Activated T-cell treated with anti-CD3 and anti-CD28 coated beads, Interleukin-2, amount 50 U/mL, for 1 hour (primary cell): ENCODE results near the gene PRR14L.
A peak's percentile ranks its signal among the peaks of the same experiment; 100 is the strongest.
"Not testable (repeated sequence)": the region's sequence is repeated elsewhere in the genome, so short reads cannot be mapped to it uniquely, and the experiment has no call there.

ENCODE experiments used
- DNase-seq: peaks from one replicate; pipeline ENCODE4 v3.0.0-alpha.2; 2020

Gene PRR14L

DNA sequence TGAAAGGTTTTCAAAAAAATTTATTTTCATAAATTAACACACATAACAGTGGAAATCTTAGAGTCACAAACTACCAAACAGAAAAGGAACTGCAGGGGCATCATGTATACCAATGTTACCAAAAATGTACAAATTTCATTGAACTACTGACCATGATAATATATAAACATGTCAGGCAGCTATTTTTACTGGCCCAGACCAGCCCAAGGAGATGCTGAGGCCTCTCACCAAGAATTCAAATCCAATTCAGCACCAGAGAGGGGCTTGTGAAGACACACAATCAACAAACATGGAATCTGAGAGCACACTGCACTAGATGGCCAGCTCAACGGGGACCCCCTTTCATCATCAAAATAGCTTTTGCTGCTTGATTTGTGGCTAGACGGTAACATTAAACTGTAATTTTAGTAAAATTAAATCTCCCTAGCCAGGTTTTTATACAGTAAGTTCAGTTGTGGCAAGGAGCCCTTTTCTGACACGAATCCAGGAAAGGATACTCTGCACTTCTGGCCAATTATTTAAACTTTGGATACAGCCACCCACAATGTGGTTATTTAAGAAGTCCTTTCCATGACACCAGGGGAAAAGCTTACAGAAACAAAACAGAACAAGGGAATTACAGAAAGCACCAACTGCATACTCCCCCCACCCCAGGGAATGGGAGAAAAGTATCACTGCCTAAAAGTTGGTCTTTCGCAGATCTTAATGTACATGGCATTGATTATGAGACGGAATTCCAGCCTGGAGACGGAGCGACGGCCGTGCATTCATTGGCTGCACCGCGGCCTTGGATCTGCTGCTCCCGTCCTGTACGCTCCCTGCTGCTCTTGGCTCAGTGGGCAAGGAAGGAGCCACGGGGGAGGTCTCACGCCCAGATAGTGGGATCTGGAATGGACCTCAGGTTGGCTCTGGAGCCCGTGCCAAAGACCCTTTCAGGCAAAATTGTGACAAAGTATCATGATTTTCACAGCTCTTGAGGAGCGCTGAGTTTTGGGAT is 68.3 kb downstream of the PRR14L start:
- DNase-seq, result no peak

DNA sequence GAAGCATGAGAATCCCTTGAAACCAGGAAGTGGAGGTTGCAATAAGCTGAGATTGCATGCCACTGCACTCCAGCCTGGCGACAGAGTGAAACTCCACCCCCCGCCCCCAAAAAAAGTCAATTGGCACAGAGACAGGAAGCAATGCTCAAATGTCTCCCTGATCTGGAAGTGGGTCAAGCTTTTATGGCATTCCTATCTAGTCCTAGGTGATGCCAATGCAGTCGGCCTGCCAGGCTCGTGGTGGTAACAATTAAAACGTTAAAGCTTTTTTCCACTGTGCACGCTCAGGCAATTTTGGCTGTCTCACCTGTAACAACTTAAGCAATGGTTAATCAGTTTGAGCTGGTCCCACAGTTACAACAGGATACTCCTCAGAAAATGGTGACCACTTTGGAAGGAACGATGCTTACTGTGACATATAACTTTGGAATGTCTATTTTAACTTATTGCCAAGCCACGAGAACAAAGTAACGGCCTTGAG is 69.0 kb downstream of the PRR14L start:
- no peak for DNase-seq

DNA sequence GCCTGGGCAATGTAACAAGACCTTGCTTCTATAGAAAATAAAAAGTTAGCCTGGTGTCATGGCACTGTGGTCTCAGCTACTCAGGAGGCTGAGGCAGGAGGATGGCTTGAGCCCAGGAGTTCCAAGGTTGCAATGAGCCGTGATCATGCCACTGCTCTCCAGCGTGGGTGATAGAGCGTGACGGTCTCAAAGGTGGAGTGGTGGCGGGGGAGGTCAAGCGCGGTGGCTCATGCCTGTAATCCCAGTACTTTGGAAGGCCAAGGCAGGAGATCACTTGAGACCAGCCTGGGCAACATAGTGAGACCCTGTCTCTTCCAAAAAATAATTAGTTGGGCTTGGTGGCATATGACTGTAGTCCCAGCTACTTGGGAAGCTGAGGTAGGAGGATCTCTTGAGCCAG is 71.2 kb downstream of the PRR14L start:
- no peak for DNase-seq

DNA sequence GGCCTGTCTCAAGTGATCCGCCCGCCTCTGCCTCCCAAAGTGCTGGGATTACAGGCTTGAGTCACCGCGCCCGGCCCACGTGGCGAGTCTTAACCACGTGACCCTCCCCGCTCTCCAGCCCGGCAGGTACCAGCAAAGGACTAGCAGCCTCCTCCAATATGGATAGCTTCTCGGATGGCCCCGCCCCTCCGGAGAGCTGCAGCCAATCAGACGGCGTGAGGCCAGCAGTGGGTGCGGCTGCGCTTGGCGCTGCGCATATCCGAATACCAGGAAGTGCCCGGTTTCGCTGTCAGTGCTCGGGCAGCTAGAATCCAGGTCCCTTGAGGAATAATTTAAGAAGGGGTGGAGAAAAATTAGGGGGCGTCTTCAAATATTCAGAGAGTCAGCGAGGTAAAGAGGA is 73.2 kb downstream of the PRR14L start:
- DNase-seq, result peak; percentile 92

- DNase-seq, result not testable (repeated sequence)
These were observed 75.7 kb downstream of the PRR14L start for GRCh38 chr22:31674219-31674618.

DNA sequence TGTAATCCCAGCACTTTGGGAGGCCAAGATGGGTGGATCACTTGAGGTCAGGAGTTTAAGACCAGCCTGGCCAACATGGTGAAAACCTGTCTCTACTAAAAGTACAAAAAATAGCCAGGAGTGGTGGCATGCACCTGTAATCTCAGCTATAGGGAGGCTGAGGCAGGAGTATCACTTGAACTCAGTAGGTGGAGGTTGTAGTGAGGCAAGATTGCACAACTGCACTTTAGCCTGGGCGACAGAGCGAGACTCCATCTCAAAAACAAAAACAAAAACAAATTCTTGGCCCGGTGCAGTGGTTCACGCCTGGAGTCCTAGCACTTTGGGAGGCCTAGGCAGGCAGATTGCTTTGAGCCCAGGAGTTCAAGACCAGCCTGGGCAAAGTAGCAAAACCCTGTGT is 81.1 kb downstream of the PRR14L start:
- DNase-seq, result not testable (repeated sequence)

GRCh38 chr22:31662668-31663037 is 87.3 kb downstream of the PRR14L start:
- DNase-seq, result no peak

DNA sequence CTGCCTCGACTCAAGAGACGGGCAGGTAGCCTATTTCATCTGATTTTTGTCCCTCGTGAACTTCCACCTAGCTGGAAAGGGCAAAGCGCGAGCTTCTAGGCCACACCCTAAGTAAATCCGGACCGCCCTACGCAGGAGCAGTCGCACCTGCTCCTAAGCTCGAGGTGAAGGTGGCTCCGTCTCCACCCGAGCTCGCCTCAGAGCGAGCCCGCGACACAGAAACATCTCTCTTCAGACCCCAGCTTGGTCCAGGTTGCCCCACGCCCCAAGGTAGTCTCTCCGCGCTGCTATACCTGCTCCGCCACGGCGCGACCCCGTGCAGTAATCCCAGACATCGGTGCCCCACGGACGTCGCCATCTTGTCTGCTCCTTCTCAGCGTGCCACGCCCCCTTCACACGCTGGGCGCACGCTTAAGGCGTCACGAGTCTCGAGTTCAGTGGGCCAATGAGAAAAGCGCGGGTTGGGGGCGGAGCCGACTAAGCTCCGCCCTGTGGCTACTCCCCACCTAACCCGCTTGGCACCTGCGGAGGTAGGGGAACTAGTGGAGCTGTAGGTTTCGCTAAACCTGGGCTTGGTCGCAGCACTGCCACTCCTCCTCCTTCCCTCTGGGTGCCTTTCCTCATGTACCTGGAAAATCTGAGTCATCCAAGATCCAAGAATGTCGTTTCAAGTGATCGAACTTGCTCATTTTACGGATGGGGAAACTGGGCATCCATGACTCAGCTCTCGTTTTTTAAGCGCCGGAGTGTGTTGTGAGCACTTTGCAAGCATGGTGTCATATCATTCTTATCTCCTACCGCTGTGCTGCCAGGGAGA is 87.9 kb downstream of the PRR14L start, which contains the start of gene PISD:
Gene PISD, minus strand, starts transcription at position 365 of the 817 bp plus-strand sequence. Its CDS starts 7 bp downstream, at position 358.
- peak; percentile 98 for DNase-seq

DNA sequence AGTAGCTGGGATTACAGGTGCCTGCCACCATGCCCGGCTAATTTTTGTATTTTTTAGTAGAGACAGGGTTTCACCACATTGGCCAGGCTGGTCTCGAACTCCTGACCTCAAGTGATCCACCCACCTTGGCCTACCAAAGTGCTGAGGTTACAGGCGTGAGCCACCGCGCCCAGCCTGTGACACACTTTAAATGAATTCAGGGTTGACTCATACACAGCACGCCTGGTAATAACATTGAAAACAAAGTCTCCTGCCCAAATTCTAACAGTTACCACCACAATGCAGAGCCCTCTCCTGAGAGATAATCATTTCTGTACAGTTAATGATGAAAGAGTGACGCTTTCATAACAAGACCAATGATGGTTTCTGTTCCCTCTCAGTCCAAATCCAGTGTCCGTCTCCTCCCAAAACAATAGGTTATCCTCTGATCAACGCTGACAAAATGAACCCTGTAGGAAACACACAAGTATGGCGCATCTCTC is 89.0 kb downstream of the PRR14L start:
- DNase-seq, result not testable (repeated sequence)

- DNase-seq, result no peak
These were observed 90.7 kb downstream of the PRR14L start for GRCh38 chr22:31659246-31659645.

DNA sequence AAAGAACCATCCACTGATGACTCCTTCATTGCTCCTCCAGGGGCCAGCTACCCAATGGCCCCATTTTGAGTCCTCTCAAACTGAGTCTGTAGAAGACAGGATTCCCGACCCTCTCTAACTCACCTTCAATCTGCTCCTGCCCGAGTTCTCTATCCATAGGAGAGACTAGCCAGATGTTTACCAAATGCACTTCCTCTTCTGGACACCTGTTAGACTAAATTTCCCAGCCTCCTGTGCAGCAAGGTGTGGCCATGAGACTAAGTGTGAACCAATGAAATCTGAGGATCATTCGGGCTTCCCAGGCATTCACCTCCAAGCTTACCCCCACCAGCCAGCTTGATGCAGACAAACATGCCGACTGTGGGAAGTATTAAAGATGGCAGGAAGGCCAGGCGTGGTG is 95.5 kb downstream of the PRR14L start:
- no peak for DNase-seq

DNA sequence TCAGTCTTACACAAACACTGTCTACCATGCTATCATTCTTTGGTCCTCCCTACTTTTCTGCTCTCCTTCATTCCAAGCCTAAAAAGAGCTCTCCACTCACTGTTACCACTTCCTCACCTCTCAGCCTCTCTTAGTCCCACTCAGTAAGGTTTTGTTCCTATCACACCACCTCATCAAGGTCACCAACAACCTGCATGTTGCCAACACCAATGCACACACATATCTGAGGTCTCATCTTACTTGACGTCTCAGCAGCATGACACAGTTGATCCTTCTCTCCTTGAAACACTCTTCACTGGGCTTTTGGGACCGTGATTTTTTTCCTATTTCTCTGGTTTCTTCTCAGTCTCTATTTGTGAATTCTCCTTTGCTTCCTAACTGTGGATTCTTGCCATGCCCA is 96.0 kb downstream of the PRR14L start:
- no peak for DNase-seq

- DNase-seq, result no peak
These were observed 96.8 kb downstream of the PRR14L start for GRCh38 chr22:31652911-31653684.

DNA sequence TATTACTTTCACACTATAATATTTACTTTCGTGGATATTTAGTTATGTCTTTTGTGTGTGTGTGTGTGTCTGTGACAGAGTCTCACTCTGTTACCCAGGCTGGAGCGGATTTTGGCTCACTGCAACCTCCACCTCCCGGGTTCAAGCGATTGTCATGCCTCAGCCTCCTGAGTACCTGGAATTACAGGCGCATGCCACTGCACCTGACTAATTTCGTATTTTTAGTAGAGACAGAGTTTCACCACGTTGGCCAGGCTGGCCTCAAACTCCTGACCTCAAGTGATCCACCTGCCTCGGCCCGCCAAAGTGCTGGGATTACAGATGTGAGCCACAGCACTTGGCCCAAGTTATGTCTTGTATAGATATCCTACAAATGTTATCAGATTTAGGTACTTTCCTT is 97.8 kb downstream of the PRR14L start:
- DNase-seq, result no peak

DNA sequence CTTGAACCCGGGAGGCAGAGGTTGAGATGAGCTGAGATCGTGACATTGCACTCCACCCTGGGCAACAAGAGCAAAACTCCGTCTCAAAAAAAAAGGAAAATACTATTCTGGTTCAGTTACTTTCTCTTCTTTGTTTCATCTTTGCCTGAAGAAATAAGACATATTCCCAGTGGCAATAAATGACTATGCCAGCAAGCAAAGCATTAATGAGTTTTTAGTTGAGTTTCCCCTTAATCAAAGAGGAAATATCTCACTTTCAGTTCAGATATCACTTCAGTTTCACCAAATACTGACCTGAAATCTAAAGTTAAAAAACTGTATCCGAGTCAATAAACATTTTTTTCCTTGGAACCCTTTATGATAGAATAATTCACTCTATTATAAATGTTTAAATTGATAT is 98.3 kb downstream of the PRR14L start:
- DNase-seq, result no peak

- no peak for DNase-seq
These were observed 99.5 kb downstream of the PRR14L start for GRCh38 chr22:31650391-31650790.

DNA sequence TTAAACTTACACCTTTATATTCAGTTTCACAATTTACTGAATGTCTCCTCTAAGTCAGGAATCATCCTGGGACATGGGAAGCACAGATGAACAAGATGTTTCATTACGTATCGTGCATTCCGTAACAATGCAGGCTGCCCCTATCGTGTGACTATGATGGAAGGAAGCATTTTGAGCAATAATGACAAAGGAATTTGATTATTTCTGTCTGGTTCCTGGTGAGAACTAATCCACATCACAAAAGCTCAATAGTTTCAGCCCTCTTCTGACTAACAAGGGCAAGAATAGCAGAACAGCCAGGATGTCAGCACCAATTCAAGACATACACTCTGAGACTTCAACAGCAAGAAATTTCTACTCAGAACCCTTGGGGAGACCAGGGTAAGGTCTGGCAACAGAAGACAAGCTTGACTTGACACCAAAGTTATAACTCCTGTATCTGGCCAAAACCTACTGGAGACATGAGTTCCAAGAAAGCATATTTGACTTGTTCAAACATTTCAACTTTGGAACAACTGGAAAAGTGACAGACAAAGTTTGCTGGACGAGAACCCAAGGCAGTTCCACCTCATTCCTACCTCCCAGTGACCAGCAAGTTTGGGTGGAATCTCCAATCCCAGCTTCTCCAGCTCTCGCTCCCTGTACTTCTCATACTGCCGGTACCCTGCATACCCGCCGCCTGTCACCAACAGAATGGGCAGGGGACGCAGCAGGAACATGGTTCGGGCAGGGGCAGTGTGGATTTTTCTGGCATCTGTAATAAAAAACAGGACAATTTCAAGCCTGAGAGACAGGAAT is 102.2 kb downstream of the PRR14L start:
- no peak for DNase-seq

GRCh38 chr22:31647066-31647465 is 102.9 kb downstream of the PRR14L start:
- DNase-seq, result no peak

DNA sequence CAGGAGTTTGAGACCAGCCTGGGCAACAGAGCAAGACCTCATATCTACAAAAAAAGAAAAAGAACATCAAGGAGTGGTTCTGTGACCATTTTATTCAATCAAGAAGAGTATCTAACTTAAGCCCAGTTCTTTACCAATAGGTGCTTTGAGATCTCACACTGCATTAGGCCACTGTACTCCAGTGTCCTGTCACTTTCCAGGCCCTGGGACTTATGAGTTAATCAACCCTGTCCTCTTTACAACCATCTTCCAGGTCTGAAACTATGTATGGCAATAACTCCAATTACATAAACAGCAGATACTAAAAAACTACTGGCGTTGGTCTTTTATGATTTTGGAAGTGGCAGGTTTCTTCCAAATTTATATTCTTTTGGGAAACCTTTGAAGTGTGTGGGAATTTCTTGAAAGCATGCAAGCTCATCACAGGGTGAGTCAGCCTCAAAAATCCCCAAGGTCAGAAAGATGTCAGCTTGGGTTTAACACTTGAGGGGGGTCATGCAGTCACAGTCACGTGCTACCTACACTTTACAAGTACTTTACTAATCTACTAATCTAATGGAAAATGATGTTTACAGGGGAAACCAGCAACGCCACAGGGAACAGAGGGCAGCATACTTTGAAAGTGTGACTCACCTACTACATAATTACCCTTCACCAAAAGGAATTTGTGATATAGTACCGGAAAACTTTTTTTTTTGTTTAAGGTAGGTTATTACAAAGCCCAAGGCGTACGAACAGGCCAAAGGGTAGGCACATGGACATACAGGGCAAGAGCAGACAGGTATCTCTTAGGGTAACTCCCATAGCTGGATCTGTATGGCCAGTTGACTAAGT is 103.5 kb downstream of the PRR14L start:
- DNase-seq, result no peak

DNA sequence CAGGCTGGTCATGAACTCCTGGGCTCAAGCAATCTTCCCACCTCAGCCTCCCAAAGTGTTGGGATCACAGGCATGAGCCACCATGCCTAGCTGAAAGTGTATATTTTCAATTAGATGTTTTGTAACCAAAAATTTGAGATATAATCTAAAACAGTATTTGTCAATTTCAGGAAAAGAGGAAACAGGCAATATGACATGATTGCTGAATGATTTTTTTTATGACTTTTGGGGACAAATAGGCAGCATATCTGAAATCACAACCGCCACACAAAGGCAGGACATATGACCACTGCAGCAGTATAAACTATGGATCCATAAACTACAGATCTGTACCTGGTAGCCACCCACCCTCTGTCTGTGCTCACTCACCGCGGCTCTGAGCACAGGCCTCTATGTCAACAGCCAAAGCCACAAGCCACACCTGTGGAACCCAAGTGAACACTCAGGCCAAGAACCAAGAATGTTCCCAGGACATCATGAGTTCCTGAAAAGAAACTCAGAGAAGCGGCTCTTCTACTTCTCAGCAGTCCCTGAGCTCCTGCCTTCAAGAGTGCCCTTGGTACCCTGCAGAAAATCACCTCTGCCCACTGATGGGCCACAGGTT is 110.4 kb downstream of the PRR14L start:
- no peak for DNase-seq
